CD14-positive monocyte (primary cell): Measurements from ENCODE around the gene CLSTN3. TPM values are rescaled to one million over a fixed set of nuclear protein-coding genes. Genes with fewer than 3 reads are reported as not detected.

Source experiments
- DNase-seq, 3 donors: peaks; one replicate each; pipeline ENCODE4 v3.0.0-alpha.2; 2011 to 2022
- H2AFZ ChIP-seq: 2 replicates; pipeline ENCODE4 v1.6.0; 2012; ENCODE audit warnings: mild to moderate bottlenecking, low read depth, low read length, inconsistent platforms; ENCODE audit not compliant: insufficient read depth, poor library complexity, severe bottlenecking
- H3K27ac ChIP-seq, 2 donors: 1 replicate in 1 of 2; 2 replicates in 1 of 2; pipeline ENCODE4 v1.5.1; 2012 to 2013; ENCODE audit warnings: low read length in 2 of 2, control low read depth in 1 of 2, inconsistent platforms in 1 of 2, low read depth in 1 of 2, mild to moderate bottlenecking in 1 of 2
- H3K27me3 ChIP-seq, 2 donors: one replicate each; pipeline versions ENCODE4 v1.6.0 to v1.6.1; 2011 to 2013; ENCODE audit warnings: low read length in 2 of 2; ENCODE audit not compliant: control insufficient read depth in 2 of 2, insufficient read depth in 2 of 2
- H3K36me3 ChIP-seq, 2 donors: replicated peaks in 1 of 2; 1 replicate in 1 of 2; 2 replicates in 1 of 2; pipeline versions ENCODE4 v1.5.1 to v1.6.1; 2012 to 2013; ENCODE audit warnings: low read length in 2 of 2, control low read depth in 1 of 2, inconsistent platforms in 1 of 2, mild to moderate bottlenecking in 1 of 2; ENCODE audit not compliant: insufficient read depth in 2 of 2, control insufficient read depth in 1 of 2
- H3K4me1 ChIP-seq, 2 donors: 1 replicate in 1 of 2; 2 replicates in 1 of 2; pipeline versions ENCODE4 v1.5.1 to v1.6.1; 2012 to 2013; ENCODE audit warnings: low read length in 2 of 2, control low read depth in 1 of 2, inconsistent platforms in 1 of 2, mild to moderate bottlenecking in 1 of 2, moderate library complexity in 1 of 2; ENCODE audit not compliant: insufficient read depth in 2 of 2, control insufficient read depth in 1 of 2
- H3K4me2 ChIP-seq: replicated peaks from 2 replicates; pipeline ENCODE3; 2012; ENCODE audit warnings: low read length, moderate library complexity, mild to moderate bottlenecking; ENCODE audit not compliant: poor library complexity, severe bottlenecking; ENCODE audit errors: extremely low read depth
- H3K4me3 ChIP-seq, 3 experiments: fragments of 200-600 bp in 1 of 3; sonication (generic) in 1 of 3; replicated peaks in 1 of 3; 1 replicate in 2 of 3; 2 replicates in 1 of 3; pipeline ENCODE4 v1.5.1; 2011 to 2013; ENCODE audit warnings: low read length in 3 of 3, mild to moderate bottlenecking in 3 of 3, control low read depth in 2 of 3, low read depth in 2 of 3, inconsistent platforms in 1 of 3, moderate library complexity in 1 of 3
- H3K79me2 ChIP-seq: 2 replicates; pipeline ENCODE4 v1.6.0; 2012; ENCODE audit warnings: mild to moderate bottlenecking, control low read depth, inconsistent platforms, low read length, moderate library complexity; ENCODE audit not compliant: insufficient read depth
- H3K9ac ChIP-seq: 2 replicates; pipeline ENCODE4 v1.6.0; 2017; ENCODE audit warnings: low read length, mild to moderate bottlenecking; ENCODE audit not compliant: insufficient read depth, poor library complexity, severe bottlenecking
- H3K9me3 ChIP-seq, 2 donors: replicated peaks in 1 of 2; 1 replicate in 1 of 2; 2 replicates in 1 of 2; pipeline versions ENCODE4 v1.5.1 to v1.6.1; 2012 to 2013; ENCODE audit warnings: low read length in 2 of 2, control low read depth in 1 of 2; ENCODE audit not compliant: control insufficient read depth in 1 of 2, insufficient read depth in 1 of 2
- H4K20me1 ChIP-seq: 2 replicates; pipeline ENCODE4 v1.6.0; 2012; ENCODE audit warnings: mild to moderate bottlenecking, low read length, control low read depth, moderate library complexity; ENCODE audit not compliant: insufficient read depth
- H3K27ac Mint-ChIP-seq, 7 donors: one replicate each; pipeline ENCODE4 v1.8.0; 2020; ENCODE audit warnings: mild to moderate bottlenecking in 7 of 7, mixed read lengths in 7 of 7, moderate library complexity in 6 of 7, inconsistent platforms in 2 of 7
- H3K27me3 Mint-ChIP-seq, 3 donors: one replicate each; pipeline ENCODE4 v1.8.0; 2021 to 2022; ENCODE audit warnings: low read depth in 3 of 3, mild to moderate bottlenecking in 3 of 3, mixed read lengths in 3 of 3, moderate library complexity in 3 of 3, inconsistent platforms in 1 of 3
- H3K36me3 Mint-ChIP-seq, 2 donors: one replicate each; pipeline ENCODE4 v1.8.0; 2020; ENCODE audit warnings: mixed read lengths in 2 of 2, inconsistent platforms in 1 of 2, mild to moderate bottlenecking in 1 of 2
- H3K4me1 Mint-ChIP-seq: one replicate; pipeline ENCODE4 v1.8.0; 2020; ENCODE audit warnings: mild to moderate bottlenecking, mixed read lengths
- H3K4me3 Mint-ChIP-seq, 2 donors: one replicate each; pipeline ENCODE4 v1.8.0; 2020; ENCODE audit warnings: mild to moderate bottlenecking in 2 of 2, mixed read lengths in 2 of 2, moderate library complexity in 1 of 2
- H3K9me3 Mint-ChIP-seq, 7 donors: one replicate each; pipeline ENCODE4 v1.8.0; 2020 to 2022; ENCODE audit warnings: mixed read lengths in 7 of 7, mild to moderate bottlenecking in 6 of 7, moderate library complexity in 6 of 7, inconsistent platforms in 2 of 7
- WGBS: methylation state at CpG from one replicate; pipeline ENCODE4 v1.1.5; 2013; ENCODE audit warnings: missing lambda C conversion rate; ENCODE audit not compliant: insufficient coverage; 5-methylcytosine and 5-hydroxymethylcytosine counted together
- intact Hi-C, 2 donors: fragments of 100-400 bp; cut with micrococcal nuclease; formaldehyde crosslinking; loops; one replicate each; pipeline versions ENCODE4 v1.15.0 to v1.15.1; 2023
- polyA plus RNA-seq, 3 donors: library from polyadenylated mRNA; depleted of rRNA in 1 of 3; unstranded in 2 of 3; stranded (reverse) in 1 of 3; fragments of 300-500 nt in 2 of 3; fragments of >200 nt in 1 of 3; fragmentation: Illumina TruSeq in 2 of 3; gene quantifications; 1 replicate in 2 of 3; 2 replicates in 1 of 3; pipeline ENCODE4 v1.2.3, GENCODE V29; 2012 to 2021
- TF ChIP-seq, protein P1 (sequence below): fragments of 200-600 bp; IDR thresholded peaks from one replicate; pipeline ENCODE4 v1.8.0; 2022; ENCODE audit warnings: antibody characterized with exemption, mild to moderate bottlenecking

CLSTN3 gene
- polyA plus RNA-seq, 3 donors = 13.7 TPM; not detected in 2

DNA sequence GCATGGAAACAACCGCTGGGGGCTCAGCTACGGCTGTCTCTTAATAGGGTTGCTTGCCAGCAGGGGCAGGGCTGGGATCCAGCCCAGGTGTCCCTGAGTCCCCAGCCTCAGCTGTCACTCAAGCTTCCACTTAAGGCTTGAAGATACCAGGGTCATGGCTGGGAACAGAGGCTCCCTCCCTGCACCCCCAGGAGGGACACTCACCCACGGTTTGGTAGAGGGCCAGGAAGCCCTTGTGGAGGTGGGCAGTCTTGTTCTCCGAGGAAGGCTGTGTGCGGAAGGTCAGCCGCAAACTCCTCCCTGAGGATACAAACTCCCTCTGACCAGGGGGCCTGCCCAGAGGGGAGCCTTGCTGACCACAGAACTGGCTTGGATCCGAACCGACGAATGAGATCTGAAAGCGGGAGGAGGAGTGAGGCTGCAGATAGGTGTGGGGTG, 28.5 kb upstream of the CLSTN3 start:
- peaks cover 21% of the 10 kb centered on the region for H4K20me1 ChIP-seq
- WGBS = 98% methylated on average over 4 of the region's 10 CpGs
- Mint-ChIP-seq H3K36me3 (peaks cover 59 to 68% of the 10 kb centered on the region in 2 donors), H3K4me3 (no peak overlapping the region), H3K27ac (no peak overlapping the region), H3K27me3 (peaks cover 0 to 1% (median 0%) of the 10 kb centered on the region in 3 donors), H3K9me3 (peaks cover 0 to 8% (median 6%) of the 10 kb centered on the region in 7 donors), H3K4me1 (peaks cover 20% of the 10 kb centered on the region)
- H3K4me1 ChIP-seq = peaks cover 9 to 11% of the 10 kb centered on the region in 2 donors
- peaks cover 0 to 5% of the 10 kb centered on the region in 2 donors for H3K9me3 ChIP-seq
- peaks cover 19% of the 10 kb centered on the region for H3K79me2 ChIP-seq
- intact Hi-C loops = no loop called here
- H3K27ac ChIP-seq = no peak overlapping the region
- H3K4me3 ChIP-seq = no peak overlapping the region
- H3K27me3 ChIP-seq = no peaks in the 10 kb centered on the region
- H2AFZ ChIP-seq = no peak overlapping the region
- TF ChIP-seq, protein P1, sequence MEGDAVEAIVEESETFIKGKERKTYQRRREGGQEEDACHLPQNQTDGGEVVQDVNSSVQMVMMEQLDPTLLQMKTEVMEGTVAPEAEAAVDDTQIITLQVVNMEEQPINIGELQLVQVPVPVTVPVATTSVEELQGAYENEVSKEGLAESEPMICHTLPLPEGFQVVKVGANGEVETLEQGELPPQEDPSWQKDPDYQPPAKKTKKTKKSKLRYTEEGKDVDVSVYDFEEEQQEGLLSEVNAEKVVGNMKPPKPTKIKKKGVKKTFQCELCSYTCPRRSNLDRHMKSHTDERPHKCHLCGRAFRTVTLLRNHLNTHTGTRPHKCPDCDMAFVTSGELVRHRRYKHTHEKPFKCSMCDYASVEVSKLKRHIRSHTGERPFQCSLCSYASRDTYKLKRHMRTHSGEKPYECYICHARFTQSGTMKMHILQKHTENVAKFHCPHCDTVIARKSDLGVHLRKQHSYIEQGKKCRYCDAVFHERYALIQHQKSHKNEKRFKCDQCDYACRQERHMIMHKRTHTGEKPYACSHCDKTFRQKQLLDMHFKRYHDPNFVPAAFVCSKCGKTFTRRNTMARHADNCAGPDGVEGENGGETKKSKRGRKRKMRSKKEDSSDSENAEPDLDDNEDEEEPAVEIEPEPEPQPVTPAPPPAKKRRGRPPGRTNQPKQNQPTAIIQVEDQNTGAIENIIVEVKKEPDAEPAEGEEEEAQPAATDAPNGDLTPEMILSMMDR = no peak
- no peak overlapping the region for H3K9ac ChIP-seq
- no peak overlapping the region for H3K4me2 ChIP-seq
- no peak for DNase-seq
- peaks cover 22 to 73% of the 10 kb centered on the region in 2 donors for H3K36me3 ChIP-seq

GRCh38 chr12:7102582-7102981, 27.6 kb upstream of the CLSTN3 start:
- H3K36me3 Mint-ChIP-seq = peaks cover 54 to 62% of the 10 kb centered on the region in 2 donors
- H3K27me3 Mint-ChIP-seq = peaks cover 0 to 1% (median 0%) of the 10 kb centered on the region in 3 donors
- Histone ChIP-seq H2AFZ (no peak overlapping the region), H3K9me3 (peaks cover 0 to 5% of the 10 kb centered on the region in 2 donors), H3K4me2 (no peak overlapping the region), H3K36me3 (peaks cover 22 to 68% of the 10 kb centered on the region in 2 donors), H3K9ac (no peak overlapping the region), H3K27me3 (no peaks in the 10 kb centered on the region), H4K20me1 (peaks cover 21% of the 10 kb centered on the region), H3K27ac (no peak overlapping the region), H3K4me3 (no peak overlapping the region), H3K4me1 (peaks cover 10 to 11% of the 10 kb centered on the region in 2 donors), H3K79me2 (peaks cover 26% of the 10 kb centered on the region)
- peaks cover 0 to 10% (median 6%) of the 10 kb centered on the region in 7 donors for H3K9me3 Mint-ChIP-seq
- TF ChIP-seq, protein P1 = no peak
- DNase-seq = no peak
- intact Hi-C loops = no loop called here
- H3K27ac Mint-ChIP-seq = peak overlapping the region in 2 of 7 donors; percentile 11 to 37
- WGBS = 47% methylated on average over 3 of the region's 3 CpGs
- H3K4me1 Mint-ChIP-seq = peaks cover 26% of the 10 kb centered on the region
- no peak overlapping the region for H3K4me3 Mint-ChIP-seq
